ENCODE results near the gene CEACAM19.
"Not testable (repeated sequence)": the region's sequence is repeated elsewhere in the genome, so short reads cannot be mapped to it uniquely, and the experiment has no call there.

The CEACAM19 gene

GRCh38 chr19:44675521-44675920 is 4.2 kb downstream of the CEACAM19 start:
- no peak for DNase-seq (ENCODE audit: low spot score)

DNA sequence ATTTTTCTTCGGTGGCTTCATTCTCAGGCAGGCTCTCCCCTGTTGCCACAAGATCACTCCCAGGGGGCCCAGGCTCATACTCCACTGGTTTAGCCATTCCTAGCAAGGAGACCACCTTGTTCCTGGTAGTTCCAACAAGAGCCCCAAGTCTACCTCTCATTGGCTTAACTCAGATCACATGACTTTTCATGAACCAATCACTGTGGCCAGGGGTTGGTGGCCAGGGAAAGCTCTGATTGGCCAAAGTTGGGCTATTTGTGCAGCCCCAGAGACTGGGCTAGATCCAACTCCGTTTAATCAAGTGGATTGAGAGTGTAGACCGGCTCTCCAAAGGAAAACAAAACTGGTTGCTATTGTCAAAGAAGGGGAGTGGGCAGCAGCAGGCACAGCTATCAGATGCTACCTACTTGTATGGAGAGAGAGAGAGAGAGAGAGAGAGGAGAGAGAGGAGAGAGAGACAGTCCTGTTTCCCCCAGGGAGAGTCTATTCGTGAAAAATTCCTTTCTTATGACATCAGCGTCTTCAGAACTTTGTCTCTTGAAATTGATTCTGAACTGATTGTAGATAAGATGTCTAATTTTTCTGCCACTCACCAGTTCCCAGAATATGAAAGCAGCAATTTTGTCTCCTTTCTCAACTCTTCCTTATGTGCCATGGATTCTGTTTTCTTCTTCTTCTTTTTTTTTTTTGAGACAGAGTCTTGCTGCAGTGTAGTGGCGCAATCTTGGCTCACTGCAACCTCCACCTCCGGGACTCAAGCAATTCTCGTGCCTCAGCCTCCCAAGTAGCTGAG is 5.9 kb downstream of the CEACAM19 start:
- no peak for DNase-seq (ENCODE audit: low spot score)

- no peak for DNase-seq (ENCODE audit: low spot score)
These were observed 9.3 kb downstream of the CEACAM19 start for GRCh38 chr19:44680536-44680935.

GRCh38 chr19:44681992-44682790 is 10.9 kb downstream of the CEACAM19 start:
- DNase-seq (ENCODE audit: low spot score) = no peak

GRCh38 chr19:44682807-44683206 is 11.5 kb downstream of the CEACAM19 start:
- no peak for DNase-seq (ENCODE audit: low spot score)

GRCh38 chr19:44683434-44684210 is 12.3 kb downstream of the CEACAM19 start:
- no peak for DNase-seq (ENCODE audit: low spot score)

- not testable (repeated sequence) for DNase-seq (ENCODE audit: low spot score)
These were observed 13.1 kb downstream of the CEACAM19 start for GRCh38 chr19:44684396-44684795.

DNA sequence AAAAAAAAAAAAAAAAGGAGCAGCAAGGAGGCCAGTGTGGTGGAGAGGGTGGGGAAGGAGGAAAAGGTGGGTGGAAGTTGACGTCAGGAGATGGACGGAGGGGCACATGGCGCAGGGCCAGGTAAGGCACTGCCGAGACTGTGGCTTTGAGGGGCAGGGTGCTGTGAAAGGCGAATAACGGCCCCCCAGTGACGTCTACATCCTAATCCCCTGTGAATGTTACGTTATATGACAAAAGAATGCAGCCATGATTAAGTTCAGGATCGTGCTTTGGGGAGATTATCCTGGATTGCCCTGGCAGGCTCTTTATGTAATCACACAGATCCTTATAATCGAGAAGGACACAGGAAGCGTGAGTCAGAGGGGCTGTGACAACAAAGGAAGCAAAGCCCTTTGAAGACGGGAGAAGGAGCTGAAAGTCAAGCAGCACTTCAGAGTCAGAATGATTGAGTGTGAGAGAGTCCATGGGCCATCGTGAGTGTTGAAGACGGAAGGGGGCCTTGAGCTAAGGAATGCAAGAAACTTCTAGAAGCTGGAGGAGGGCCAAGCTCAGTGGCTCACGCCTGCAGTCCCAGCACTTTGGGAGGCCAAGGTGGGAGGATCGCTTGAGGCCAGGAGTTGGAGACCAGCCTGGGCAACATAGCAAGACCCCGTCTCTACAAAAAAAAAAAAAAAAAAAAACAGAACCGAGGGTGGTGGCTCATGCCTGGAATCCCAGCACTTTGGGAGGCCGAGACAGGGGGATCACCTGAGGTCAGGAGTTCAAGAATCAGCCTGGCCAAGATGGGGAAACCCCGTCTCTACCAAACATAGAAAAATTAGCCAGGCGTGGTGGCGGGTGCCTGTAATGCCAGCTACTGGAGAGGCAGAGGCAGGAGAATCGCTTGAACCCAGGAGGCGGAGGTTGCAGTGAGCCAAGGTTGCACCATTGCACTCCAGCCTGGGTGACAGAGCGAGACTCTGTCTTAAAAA is 13.9 kb downstream of the CEACAM19 start:
- no peak for DNase-seq (ENCODE audit: low spot score)

- DNase-seq (ENCODE audit: low spot score) = no peak
These were observed 14.6 kb downstream of the CEACAM19 start for GRCh38 chr19:44685877-44686276.

- no peak for DNase-seq (ENCODE audit: low spot score)
These were observed 15.6 kb downstream of the CEACAM19 start for GRCh38 chr19:44686896-44687295.

- DNase-seq (ENCODE audit: low spot score) = no peak
These were observed 16.6 kb downstream of the CEACAM19 start for GRCh38 chr19:44687888-44688287.

- peak; percentile 14 for DNase-seq (ENCODE audit: low spot score)
These were observed 18.2 kb downstream of the CEACAM19 start for GRCh38 chr19:44689290-44690130.

DNA sequence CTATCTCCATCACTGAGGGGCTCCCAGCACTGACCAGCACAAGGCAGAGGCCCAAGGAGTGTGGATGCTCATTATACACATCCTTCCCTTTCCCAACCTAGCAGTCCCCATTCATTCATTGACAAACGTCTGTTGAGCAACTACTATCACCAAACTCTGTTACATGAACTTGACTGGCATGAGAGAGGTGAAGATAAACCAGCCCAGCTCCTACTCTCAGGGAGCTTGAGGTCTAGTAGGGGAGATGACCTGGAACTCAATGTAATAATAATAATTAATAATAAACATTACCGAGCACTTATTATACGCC is 18.8 kb downstream of the CEACAM19 start:
- no peak for DNase-seq (ENCODE audit: low spot score)

- no peak for DNase-seq (ENCODE audit: low spot score)
These were observed 21.1 kb downstream of the CEACAM19 start for GRCh38 chr19:44692379-44692721.

GRCh38 chr19:44694184-44694579 is 22.9 kb downstream of the CEACAM19 start:
- DNase-seq (ENCODE audit: low spot score) = no peak

DNA sequence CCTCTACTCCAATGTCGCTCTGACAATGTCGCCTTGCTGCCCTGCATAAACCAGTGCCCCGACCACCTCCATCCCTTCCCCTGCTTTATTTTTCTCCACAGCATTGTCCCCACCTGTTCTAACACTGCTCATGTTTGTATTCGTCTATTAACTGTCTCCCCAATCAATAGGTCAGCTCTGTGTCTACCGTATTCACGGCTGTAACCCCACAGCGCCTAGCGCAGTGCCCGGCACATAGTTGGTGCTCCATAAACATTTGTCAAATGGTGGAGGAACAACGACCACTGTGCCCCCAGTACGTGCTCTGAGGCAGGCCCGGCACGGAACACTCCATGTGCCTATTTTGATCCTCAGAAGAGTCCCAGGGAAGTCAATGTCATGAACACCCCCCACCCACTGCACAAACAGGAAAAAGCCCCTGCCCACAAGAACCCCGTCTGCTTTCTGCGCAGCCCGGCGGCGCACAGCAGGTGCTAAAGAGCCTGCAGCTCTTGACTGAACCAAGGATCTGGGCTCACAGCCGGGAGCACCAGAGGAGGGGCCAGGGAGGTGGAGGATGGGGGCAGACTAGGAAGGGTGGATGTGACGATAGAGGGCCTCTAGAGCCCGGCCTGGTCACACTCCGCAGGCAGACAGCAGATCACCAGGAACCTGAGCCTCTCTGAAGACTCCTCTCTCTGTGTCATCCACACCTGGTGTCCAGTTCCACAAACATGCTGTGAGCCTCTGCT is 25.8 kb downstream of the CEACAM19 start:
- DNase-seq (ENCODE audit: low spot score) = no peak

DNA sequence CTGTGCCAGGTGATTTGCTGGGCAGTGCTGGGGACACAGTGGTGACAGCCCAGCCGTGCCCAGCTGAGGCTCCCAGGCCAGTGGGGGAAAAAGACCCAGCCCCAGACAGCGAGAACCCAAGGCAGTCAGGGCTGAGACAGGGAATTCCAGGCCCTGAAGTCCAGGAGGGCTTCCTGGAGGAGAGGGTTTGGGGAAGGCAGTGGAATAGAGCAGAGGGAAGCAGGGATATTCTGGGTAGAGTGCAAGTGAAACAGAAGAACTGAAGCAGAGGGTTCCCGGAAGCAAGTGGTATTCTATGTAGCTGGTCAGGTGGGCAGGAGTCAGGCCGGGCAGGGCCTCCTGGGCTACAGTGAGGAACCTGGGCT is 26.4 kb downstream of the CEACAM19 start:
- DNase-seq (ENCODE audit: low spot score) = no peak

DNA sequence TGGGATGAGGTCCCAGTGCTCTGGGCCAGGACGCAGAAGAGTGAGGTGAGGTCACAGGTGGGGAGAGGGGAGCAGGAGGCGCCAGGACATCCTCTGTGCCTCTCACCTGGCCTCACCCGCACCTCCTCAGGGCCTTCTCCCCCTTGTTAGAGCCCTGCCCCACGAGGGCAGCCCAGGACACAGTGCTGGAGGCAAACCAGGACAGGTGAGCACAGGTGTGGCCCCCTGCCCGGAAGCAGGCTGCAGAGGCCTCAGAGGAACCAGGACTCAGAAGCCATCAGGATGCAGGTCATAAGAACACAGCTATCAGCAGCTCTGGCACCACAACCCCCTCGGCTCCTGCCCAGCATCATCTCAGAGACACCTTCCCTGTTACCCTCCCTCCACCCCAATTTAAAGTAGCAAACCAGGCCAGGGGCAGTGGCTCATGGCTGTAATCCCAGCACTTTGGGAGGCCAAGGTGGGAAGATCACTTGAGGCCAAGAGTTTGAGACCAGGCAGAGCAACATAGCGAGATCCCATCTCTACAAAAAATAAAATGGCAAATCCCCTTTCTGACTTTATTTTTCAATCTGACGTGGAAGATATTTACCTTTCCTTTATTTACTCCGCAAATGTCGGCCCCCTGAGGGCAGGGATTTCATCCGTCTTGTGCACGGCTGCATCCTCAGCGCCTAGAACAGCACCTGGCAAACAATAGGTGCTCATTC is 27.4 kb downstream of the CEACAM19 start, which contains the start of gene CEACAM16:
Gene CEACAM16, plus strand, starts transcription at position 660 of the 710 bp plus-strand sequence. CDS start 2,306 bp downstream, outside the sequence.
- no peak for DNase-seq (ENCODE audit: low spot score)

- no peak for DNase-seq (ENCODE audit: low spot score)
These were observed 29.3 kb downstream of the CEACAM19 start for GRCh38 chr19:44700547-44700946.

Measured in putamen (tissue), 1 donor.